GM23338 (cell line): ENCODE data around the gene FBXL17. TPM values are rescaled to one million over a fixed set of nuclear protein-coding genes. Genes with fewer than 3 reads are reported as not detected.

Experiments
- CREB1 ChIP-seq: fragments of 250-450 bp; sonication (Bioruptor Pico); IDR thresholded peaks from 2 replicates; pipeline ENCODE4 v1.5.0; 2020; ENCODE audit warnings: low read depth, mild to moderate bottlenecking, moderate library complexity
- CTCF ChIP-seq, 2 experiments: fragments of 200-600 bp in 1 of 2; sonication (generic) in 1 of 2; conservative IDR thresholded peaks; 2 replicates each; pipeline versions ENCODE4 v1.5.1 to v1.6.1; 2016 to 2017; ENCODE audit warnings: antibody characterized with exemption in 2 of 2, low read depth in 2 of 2, mild to moderate bottlenecking in 2 of 2, moderate library complexity in 1 of 2
- EZH2 ChIP-seq: fragments of 200-600 bp; sonication (generic); IDR thresholded peaks from one replicate; pipeline ENCODE4 v1.8.0; 2017; ENCODE audit warnings: antibody characterized with exemption, mild to moderate bottlenecking, low read depth; ENCODE audit not compliant: unreplicated experiment
- EZH2phosphoT487 ChIP-seq: fragments of 200-600 bp; sonication (generic); IDR thresholded peaks from one replicate; pipeline ENCODE4 v1.8.1; 2018; ENCODE audit warnings: antibody characterized with exemption; ENCODE audit not compliant: unreplicated experiment
- JUNB ChIP-seq: IDR thresholded peaks from one replicate; pipeline ENCODE4 v1.6.1; 2016; ENCODE audit warnings: antibody characterized with exemption; ENCODE audit not compliant: unreplicated experiment
- NANOG ChIP-seq: IDR thresholded peaks from 2 replicates; pipeline ENCODE4 v1.6.1; 2016; ENCODE audit warnings: antibody characterized with exemption, borderline replicate concordance
- POLR2AphosphoS5 ChIP-seq: IDR thresholded peaks from 2 replicates; pipeline ENCODE4 v1.6.1; 2016; ENCODE audit warnings: antibody characterized with exemption, low read depth
- REST ChIP-seq: IDR thresholded peaks from one replicate; pipeline ENCODE4 v1.6.1; 2018; ENCODE audit warnings: antibody characterized with exemption; ENCODE audit not compliant: unreplicated experiment
- STAT1 ChIP-seq: IDR thresholded peaks from one replicate; pipeline ENCODE4 v1.6.1; 2016; ENCODE audit warnings: antibody characterized with exemption; ENCODE audit not compliant: unreplicated experiment
- polyA plus RNA-seq: library from polyadenylated mRNA; unstranded; fragments of >200 nt; fragmentation: Nextera tagmentation; extraction: Ambion mirVana; gene quantifications from 2 replicates; pipeline ENCODE4 v1.2.1, GENCODE V29; 2016
- total RNA-seq: library from RNA; depleted of rRNA; stranded (reverse); fragments of >200 nt; shearing (Covaris generic); gene quantifications from 2 replicates; pipeline ENCODE4 v1.2.3, GENCODE V29; 2014
- TF ChIP-seq, protein P1 (sequence below): fragments of 250-450 bp; sonication (Bioruptor Pico); IDR thresholded peaks from 2 replicates; pipeline ENCODE4 v1.5.0; 2020; ENCODE audit warnings: mild to moderate bottlenecking, moderate library complexity

FBXL17 gene
- total and polyA plus RNA-seq, 2 experiments from 2014 or later = 2.0 to 2.7 TPM

DNA sequence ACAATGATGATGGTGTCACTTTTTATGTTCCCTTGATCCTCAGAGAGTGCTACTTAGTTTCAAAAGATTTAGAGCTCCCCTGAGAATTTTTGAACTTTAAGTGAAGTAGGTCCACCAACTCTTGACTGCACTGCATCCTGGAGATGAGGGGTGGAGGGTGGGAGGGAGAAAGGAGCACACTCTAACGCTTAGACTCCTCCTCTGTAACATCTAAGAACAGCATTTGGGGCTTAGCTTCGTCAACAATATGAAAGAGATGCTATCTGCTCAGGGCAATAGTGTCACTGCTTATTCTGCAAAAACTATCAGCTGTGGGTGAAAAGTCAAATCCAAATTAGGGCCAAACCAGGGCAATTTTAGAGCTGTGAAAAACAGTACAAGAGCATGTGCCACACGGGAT lies 468.4 kb downstream of the FBXL17 start (continued):
- TF ChIP-seq, protein P1, sequence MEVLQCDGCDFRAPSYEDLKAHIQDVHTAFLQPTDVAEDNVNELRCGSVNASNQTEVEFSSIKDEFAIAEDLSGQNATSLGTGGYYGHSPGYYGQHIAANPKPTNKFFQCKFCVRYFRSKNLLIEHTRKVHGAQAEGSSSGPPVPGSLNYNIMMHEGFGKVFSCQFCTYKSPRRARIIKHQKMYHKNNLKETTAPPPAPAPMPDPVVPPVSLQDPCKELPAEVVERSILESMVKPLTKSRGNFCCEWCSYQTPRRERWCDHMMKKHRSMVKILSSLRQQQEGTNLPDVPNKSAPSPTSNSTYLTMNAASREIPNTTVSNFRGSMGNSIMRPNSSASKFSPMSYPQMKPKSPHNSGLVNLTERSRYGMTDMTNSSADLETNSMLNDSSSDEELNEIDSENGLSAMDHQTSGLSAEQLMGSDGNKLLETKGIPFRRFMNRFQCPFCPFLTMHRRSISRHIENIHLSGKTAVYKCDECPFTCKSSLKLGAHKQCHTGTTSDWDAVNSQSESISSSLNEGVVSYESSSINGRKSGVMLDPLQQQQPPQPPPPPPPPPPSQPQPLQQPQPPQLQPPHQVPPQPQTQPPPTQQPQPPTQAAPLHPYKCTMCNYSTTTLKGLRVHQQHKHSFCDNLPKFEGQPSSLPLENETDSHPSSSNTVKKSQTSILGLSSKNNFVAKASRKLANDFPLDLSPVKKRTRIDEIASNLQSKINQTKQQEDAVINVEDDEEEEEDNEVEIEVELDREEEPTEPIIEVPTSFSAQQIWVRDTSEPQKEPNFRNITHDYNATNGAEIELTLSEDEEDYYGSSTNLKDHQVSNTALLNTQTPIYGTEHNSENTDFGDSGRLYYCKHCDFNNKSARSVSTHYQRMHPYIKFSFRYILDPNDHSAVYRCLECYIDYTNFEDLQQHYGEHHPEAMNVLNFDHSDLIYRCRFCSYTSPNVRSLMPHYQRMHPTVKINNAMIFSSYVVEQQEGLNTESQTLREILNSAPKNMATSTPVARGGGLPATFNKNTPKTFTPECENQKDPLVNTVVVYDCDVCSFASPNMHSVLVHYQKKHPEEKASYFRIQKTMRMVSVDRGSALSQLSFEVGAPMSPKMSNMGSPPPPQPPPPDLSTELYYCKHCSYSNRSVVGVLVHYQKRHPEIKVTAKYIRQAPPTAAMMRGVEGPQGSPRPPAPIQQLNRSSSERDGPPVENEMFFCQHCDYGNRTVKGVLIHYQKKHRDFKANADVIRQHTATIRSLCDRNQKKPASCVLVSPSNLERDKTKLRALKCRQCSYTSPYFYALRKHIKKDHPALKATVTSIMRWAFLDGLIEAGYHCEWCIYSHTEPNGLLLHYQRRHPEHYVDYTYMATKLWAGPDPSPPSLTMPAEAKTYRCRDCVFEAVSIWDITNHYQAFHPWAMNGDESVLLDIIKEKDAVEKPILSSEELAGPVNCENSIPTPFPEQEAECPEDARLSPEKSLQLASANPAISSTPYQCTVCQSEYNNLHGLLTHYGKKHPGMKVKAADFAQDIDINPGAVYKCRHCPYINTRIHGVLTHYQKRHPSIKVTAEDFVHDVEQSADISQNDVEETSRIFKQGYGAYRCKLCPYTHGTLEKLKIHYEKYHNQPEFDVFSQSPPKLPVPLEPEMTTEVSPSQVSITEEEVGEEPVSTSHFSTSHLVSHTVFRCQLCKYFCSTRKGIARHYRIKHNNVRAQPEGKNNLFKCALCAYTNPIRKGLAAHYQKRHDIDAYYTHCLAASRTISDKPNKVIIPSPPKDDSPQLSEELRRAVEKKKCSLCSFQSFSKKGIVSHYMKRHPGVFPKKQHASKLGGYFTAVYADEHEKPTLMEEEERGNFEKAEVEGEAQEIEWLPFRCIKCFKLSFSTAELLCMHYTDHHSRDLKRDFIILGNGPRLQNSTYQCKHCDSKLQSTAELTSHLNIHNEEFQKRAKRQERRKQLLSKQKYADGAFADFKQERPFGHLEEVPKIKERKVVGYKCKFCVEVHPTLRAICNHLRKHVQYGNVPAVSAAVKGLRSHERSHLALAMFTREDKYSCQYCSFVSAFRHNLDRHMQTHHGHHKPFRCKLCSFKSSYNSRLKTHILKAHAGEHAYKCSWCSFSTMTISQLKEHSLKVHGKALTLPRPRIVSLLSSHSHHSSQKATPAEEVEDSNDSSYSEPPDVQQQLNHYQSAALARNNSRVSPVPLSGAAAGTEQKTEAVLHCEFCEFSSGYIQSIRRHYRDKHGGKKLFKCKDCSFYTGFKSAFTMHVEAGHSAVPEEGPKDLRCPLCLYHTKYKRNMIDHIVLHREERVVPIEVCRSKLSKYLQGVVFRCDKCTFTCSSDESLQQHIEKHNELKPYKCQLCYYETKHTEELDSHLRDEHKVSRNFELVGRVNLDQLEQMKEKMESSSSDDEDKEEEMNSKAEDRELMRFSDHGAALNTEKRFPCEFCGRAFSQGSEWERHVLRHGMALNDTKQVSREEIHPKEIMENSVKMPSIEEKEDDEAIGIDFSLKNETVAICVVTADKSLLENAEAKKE (CRISPR knock-in tag) = no peak
- TF ChIP-seq CREB1 = no peak
- no peak for TF ChIP-seq NANOG
- TF ChIP-seq REST = no peak
- no peak for TF ChIP-seq JUNB
- no peak for TF ChIP-seq STAT1
- TF ChIP-seq POLR2AphosphoS5 = no peak
- no peak for TF ChIP-seq CTCF (conservative IDR thresholded peaks at IDR 0.05; ENCODE audit: low read depth in 2 of 2)
- no peak for TF ChIP-seq EZH2phosphoT487
- no peak for TF ChIP-seq EZH2
